ENCODE measurements around the gene NEDD4.
A peak's percentile ranks its signal among the peaks of the same experiment; 100 is the strongest.

DNA sequence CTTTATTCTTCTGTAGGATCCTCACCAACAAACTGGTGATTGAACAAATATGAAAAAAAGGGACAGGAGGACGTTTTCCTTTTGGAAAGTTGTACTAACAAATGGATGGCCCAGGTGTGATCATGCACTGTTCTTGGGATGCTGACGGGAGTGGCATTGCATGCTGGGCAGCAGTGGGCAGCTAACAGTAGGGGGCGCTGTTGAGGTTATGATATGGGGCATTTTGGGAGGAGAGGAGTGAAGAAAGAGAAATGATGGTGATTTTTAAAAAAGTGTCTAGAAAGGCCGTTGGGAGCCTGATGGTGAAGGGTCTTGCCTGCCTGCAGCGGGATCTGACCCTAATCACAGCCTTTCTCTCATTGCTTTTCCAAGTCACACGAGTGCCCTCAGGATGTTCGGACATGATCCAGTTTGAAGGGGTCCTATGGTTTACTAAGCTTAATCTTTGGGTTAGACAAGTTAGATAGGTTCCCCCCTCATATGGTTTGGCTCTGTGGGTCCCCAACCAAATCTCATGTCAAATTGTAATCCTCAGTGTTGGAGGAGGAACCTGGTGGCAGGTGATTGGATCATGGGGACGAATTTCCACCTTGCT lies 204.2 kb downstream of the NEDD4 start:
- TF ChIP-seq, protein P1, sequence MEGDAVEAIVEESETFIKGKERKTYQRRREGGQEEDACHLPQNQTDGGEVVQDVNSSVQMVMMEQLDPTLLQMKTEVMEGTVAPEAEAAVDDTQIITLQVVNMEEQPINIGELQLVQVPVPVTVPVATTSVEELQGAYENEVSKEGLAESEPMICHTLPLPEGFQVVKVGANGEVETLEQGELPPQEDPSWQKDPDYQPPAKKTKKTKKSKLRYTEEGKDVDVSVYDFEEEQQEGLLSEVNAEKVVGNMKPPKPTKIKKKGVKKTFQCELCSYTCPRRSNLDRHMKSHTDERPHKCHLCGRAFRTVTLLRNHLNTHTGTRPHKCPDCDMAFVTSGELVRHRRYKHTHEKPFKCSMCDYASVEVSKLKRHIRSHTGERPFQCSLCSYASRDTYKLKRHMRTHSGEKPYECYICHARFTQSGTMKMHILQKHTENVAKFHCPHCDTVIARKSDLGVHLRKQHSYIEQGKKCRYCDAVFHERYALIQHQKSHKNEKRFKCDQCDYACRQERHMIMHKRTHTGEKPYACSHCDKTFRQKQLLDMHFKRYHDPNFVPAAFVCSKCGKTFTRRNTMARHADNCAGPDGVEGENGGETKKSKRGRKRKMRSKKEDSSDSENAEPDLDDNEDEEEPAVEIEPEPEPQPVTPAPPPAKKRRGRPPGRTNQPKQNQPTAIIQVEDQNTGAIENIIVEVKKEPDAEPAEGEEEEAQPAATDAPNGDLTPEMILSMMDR (IDR thresholded peaks at IDR 0.05): peak in 3 of 4 donors; percentile 23 to 46 (median 35)
- no peak for TF ChIP-seq POLR2A (IDR thresholded peaks at IDR 0.05)
